KMS-11 (cell line): ENCODE results near the gene PLAC9.

Experiments used
- H2AFZ ChIP-seq: fragments of 200-600 bp; sonication (generic); 2 replicates; pipeline ENCODE4 v1.6.1; 2016; ENCODE audit warnings: antibody characterized with exemption, mixed run types, low read depth
- H3K27ac ChIP-seq: fragments of 200-600 bp; sonication (generic); 2 replicates; pipeline ENCODE4 v1.6.1; 2016; ENCODE audit warnings: mild to moderate bottlenecking, mixed run types
- H3K27me3 ChIP-seq: fragments of 200-600 bp; sonication (generic); 2 replicates; pipeline ENCODE4 v1.6.1; 2017; ENCODE audit warnings: mild to moderate bottlenecking, low read depth, mixed run types, moderate library complexity; ENCODE audit not compliant: insufficient read depth
- H3K36me3 ChIP-seq: fragments of 200-600 bp; sonication (generic); 2 replicates; pipeline ENCODE4 v1.6.1; 2017; ENCODE audit warnings: mild to moderate bottlenecking, mixed run types; ENCODE audit not compliant: insufficient read depth
- H3K4me1 ChIP-seq: fragments of 200-600 bp; sonication (generic); 2 replicates; pipeline ENCODE4 v1.6.1; 2016; ENCODE audit warnings: mild to moderate bottlenecking, low read depth, mixed run types; ENCODE audit not compliant: poor library complexity, severe bottlenecking
- H3K4me2 ChIP-seq: fragments of 200-600 bp; sonication (generic); 2 replicates; pipeline ENCODE4 v1.7.0; 2016; ENCODE audit warnings: mild to moderate bottlenecking, mixed run types
- H3K4me3 ChIP-seq: fragments of 200-600 bp; sonication (generic); IDR thresholded peaks from 2 replicates; pipeline ENCODE4 v1.6.1; 2017; ENCODE audit warnings: low read depth, low read length, mixed read lengths; ENCODE audit not compliant: insufficient read depth
- H3K79me2 ChIP-seq: fragments of 200-600 bp; sonication (generic); 2 replicates; pipeline ENCODE4 v1.6.1; 2016; ENCODE audit warnings: low read depth, mixed run types; ENCODE audit not compliant: insufficient read depth
- H3K9ac ChIP-seq: fragments of 200-600 bp; sonication (generic); 2 replicates; pipeline ENCODE4 v1.6.1; 2016; ENCODE audit warnings: mild to moderate bottlenecking, mixed run types
- H4K20me1 ChIP-seq: fragments of 200-600 bp; sonication (generic); 2 replicates; pipeline ENCODE4 v1.6.1; 2016; ENCODE audit warnings: mild to moderate bottlenecking, mixed run types; ENCODE audit not compliant: insufficient read depth
- TF ChIP-seq, protein P1 (sequence below): fragments of 200-600 bp; sonication (generic); conservative IDR thresholded peaks from 2 replicates; pipeline ENCODE4 v1.6.1; 2017; ENCODE audit warnings: low read depth, mild to moderate bottlenecking, antibody characterized with exemption, low read length, moderate library complexity, mixed read lengths

The PLAC9 gene

DNA sequence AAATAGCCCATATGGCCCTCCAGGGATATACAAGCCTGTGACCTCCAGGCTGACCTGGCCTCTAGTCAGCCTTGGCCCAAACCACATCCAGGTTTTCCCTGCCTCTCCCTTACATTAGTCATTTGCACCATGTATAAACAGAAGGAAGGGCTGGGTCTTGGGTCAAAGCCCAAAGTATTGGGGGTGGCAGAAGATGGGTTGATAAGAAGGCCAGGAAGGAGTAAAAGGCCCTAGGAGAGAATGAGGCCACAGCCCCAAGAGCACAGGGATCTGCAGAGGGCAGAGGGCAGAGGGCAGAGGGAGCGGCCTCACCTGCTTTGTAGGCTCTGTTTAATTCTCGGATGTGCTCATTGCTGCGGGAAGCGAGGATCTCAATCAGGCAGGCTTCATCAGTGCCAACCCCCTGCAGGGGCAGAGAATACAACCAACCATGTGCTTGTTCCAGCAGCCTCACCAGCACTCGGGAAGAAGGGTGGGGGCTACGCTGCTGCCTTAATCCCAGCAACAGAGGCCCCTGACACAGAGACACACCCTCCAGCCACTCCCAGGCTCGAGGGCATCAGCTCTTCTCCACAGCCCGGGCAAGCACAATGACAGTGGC is 31.3 kb downstream of the PLAC9 start:
- TF ChIP-seq, protein P1, sequence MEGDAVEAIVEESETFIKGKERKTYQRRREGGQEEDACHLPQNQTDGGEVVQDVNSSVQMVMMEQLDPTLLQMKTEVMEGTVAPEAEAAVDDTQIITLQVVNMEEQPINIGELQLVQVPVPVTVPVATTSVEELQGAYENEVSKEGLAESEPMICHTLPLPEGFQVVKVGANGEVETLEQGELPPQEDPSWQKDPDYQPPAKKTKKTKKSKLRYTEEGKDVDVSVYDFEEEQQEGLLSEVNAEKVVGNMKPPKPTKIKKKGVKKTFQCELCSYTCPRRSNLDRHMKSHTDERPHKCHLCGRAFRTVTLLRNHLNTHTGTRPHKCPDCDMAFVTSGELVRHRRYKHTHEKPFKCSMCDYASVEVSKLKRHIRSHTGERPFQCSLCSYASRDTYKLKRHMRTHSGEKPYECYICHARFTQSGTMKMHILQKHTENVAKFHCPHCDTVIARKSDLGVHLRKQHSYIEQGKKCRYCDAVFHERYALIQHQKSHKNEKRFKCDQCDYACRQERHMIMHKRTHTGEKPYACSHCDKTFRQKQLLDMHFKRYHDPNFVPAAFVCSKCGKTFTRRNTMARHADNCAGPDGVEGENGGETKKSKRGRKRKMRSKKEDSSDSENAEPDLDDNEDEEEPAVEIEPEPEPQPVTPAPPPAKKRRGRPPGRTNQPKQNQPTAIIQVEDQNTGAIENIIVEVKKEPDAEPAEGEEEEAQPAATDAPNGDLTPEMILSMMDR, result no peak
- Histone ChIP-seq H4K20me1 (no peaks in the 10 kb centered on the region), H3K79me2 (no peaks in the 10 kb centered on the region), H2AFZ (no peak overlapping the region), H3K4me1 (no peaks in the 10 kb centered on the region), H3K4me3 (no peak overlapping the region), H3K27me3 (no peaks in the 10 kb centered on the region), H3K27ac (no peak overlapping the region), H3K9ac (no peak overlapping the region), H3K36me3 (no peaks in the 10 kb centered on the region), H3K4me2 (no peak overlapping the region)

DNA sequence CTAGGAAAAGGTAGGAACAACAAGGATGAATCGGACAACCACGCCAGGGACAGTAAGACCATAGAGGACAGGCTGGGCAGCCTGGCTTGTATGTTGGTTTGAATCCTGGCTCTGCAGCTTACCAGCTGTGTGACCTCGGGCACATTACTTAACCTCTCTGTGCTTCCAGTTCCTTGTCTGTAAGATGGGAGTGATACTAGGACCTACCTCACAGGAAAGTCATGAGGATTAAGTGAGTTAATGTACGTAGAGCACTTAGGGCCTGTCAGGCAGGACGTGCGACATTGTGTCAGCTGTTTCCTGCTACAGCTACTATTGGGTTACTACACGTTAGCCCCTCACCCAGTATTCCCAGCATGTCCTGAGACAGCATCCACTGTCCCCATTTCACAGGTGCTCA is 32.1 kb downstream of the PLAC9 start:
- no peak overlapping the region for H3K27ac ChIP-seq
- no peaks in the 10 kb centered on the region for H3K79me2 ChIP-seq
- no peak overlapping the region for H3K9ac ChIP-seq
- no peaks in the 10 kb centered on the region for H3K4me1 ChIP-seq
- no peaks in the 10 kb centered on the region for H4K20me1 ChIP-seq
- H3K4me3 ChIP-seq, result no peak overlapping the region
- H3K27me3 ChIP-seq, result no peaks in the 10 kb centered on the region
- H3K36me3 ChIP-seq, result no peaks in the 10 kb centered on the region
- TF ChIP-seq, protein P1, result no peak
- H2AFZ ChIP-seq, result no peak overlapping the region
- H3K4me2 ChIP-seq, result no peak overlapping the region

DNA sequence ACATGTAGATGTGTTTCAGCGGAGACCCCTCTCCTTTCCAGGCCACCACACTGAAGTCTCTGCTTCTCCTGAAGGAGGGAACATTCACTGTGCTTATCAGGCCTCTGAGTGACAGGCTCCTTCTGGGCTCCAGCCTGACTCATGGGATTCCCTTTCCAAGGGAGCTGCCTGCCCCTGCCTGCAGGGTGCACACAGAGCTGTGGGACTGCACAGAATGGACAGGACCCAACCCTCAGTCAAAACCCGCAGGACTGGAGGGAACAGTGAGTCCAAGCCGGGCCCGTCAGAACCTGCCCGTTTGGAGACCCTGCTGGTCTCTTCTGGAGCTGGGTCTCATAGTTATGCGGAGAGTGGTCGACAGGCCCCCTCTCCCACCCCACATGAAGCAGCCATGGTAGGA is 32.6 kb downstream of the PLAC9 start:
- Histone ChIP-seq H4K20me1 (no peaks in the 10 kb centered on the region), H3K79me2 (no peaks in the 10 kb centered on the region), H3K9ac (no peak overlapping the region), H3K4me2 (no peak overlapping the region), H3K4me3 (no peak overlapping the region), H2AFZ (no peak overlapping the region), H3K4me1 (no peaks in the 10 kb centered on the region), H3K27ac (no peak overlapping the region), H3K27me3 (no peaks in the 10 kb centered on the region), H3K36me3 (no peaks in the 10 kb centered on the region)
- TF ChIP-seq, protein P1, result no peak

DNA sequence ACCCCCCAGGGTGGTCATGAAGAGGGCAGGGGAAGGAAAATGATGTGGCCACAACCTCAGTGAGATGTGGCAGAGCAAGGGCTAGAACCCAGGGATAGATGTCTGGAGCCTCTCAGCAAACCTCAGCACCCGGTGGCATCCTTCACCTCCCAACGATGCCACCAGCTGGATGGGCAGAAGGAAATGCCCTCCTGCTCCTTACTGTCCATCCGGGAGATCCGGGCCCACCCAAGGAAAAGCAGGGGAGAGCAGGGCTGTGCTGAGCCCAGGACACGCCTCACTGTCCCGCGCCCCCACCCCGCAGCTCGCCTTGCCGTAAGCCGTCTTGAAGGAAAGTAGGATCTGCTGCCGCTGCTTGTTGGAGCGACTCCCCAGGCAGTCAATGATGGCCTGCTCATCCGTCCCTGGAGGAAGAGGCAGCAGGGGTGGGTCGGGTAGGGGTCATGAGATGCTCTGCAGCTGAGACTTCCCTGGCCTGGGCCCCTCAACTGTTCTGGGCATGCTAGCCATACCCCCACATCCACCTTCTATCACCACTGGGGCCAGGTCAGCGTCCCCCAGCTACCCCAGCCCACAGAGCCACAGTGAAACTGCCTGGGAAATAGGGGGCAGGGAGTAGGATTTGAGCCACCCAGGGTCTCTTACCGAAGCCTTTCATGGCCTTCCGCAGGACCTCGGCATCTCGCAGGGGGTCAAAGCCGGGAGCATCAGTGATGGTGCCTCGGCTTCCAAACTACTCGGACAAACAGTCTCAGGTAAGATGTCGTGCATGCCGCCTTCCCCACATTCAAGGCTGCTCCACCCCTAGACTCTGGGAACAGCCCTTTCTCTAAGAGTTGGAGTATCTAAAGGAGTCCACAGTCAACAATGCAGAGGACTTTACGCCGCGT is 34.3 kb downstream of the PLAC9 start:
- Histone ChIP-seq H3K36me3 (no peaks in the 10 kb centered on the region), H4K20me1 (no peaks in the 10 kb centered on the region), H3K4me3 (no peak overlapping the region), H3K27ac (no peak overlapping the region), H3K79me2 (no peaks in the 10 kb centered on the region), H3K9ac (no peak overlapping the region), H2AFZ (no peak overlapping the region), H3K4me2 (no peak overlapping the region), H3K4me1 (no peaks in the 10 kb centered on the region), H3K27me3 (no peaks in the 10 kb centered on the region)
- TF ChIP-seq, protein P1, result no peak
